SK-N-SH (cell line): Measurements from ENCODE around the gene TTC23. TPM values are rescaled to one million over a fixed set of nuclear protein-coding genes. Genes with fewer than 3 reads are reported as not detected.

Source experiments
- CTCF ChIA-PET: fragments of 300-600, 350-600 bp; formaldehyde crosslinking; extraction: SDS; loops from one replicate; lab custom pipeline; 2021; lab: Yijun Ruan, JAX
- POLR2A ChIA-PET: fragments of 350-600 bp; sonication (Branson Sonifier 250); formaldehyde crosslinking; extraction: SDS; loops from one replicate; lab custom pipeline; 2020; ENCODE audit warnings: antibody characterized with exemption, inconsistent platforms; lab: Yijun Ruan, JAX
- DNase-seq: peaks from one replicate; pipeline ENCODE4 v3.0.0; 2012
- H2AFZ ChIP-seq: fragments of 200-600 bp; sonication (generic); 2 replicates; pipeline ENCODE4 v1.8.1; 2016; ENCODE audit warnings: antibody characterized with exemption, mild to moderate bottlenecking, low read depth
- H3F3A ChIP-seq: fragments of 200-600 bp; sonication (generic); replicated peaks from 2 replicates; pipeline ENCODE3; 2016; ENCODE audit warnings: antibody characterized with exemption, mild to moderate bottlenecking; ENCODE audit not compliant: insufficient read depth
- H3K27ac ChIP-seq, 2 experiments: fragments of 200-500 bp in 1 of 2; fragments of 200-600 bp in 1 of 2; sonication (Bioruptor generic) in 1 of 2; sonication (generic), shearing (Covaris generic) in 1 of 2; 2 replicates each; pipeline versions ENCODE4 v1.5.1 to v1.6.1; 2014 to 2016; ENCODE audit warnings: low read depth in 2 of 2, inconsistent platforms in 1 of 2, low read length in 1 of 2, mild to moderate bottlenecking in 1 of 2, mixed read lengths in 1 of 2
- H3K27me3 ChIP-seq: fragments of 200-600 bp; sonication (generic), shearing (Covaris generic); 2 replicates; pipeline ENCODE4 v1.6.1; 2016; ENCODE audit warnings: mixed run types; ENCODE audit not compliant: insufficient read depth
- H3K36me3 ChIP-seq, 2 experiments: fragments of 200-500 bp in 1 of 2; fragments of 200-600 bp in 1 of 2; sonication (Bioruptor generic) in 1 of 2; sonication (generic) in 1 of 2; replicated peaks in 1 of 2; 2 replicates each; pipeline versions ENCODE3 to v1.5.1; 2014 to 2016; ENCODE audit warnings: low read length in 1 of 2, mild to moderate bottlenecking in 1 of 2; ENCODE audit not compliant: insufficient read depth in 2 of 2, control insufficient read depth in 1 of 2
- H3K4me1 ChIP-seq, 2 experiments: fragments of 200-500 bp in 1 of 2; fragments of 200-600 bp in 1 of 2; sonication (Bioruptor generic) in 1 of 2; sonication (generic), shearing (Covaris generic) in 1 of 2; 2 replicates each; pipeline versions ENCODE4 v1.5.1 to v1.6.1; 2014 to 2016; ENCODE audit warnings: low read depth in 1 of 2, low read length in 1 of 2, mixed run types in 1 of 2; ENCODE audit not compliant: insufficient read depth in 2 of 2, control insufficient read depth in 1 of 2
- H3K4me2 ChIP-seq: fragments of 200-600 bp; sonication (generic), shearing (Covaris generic); 2 replicates; pipeline ENCODE4 v1.6.1; 2017; ENCODE audit warnings: mixed run types
- H3K4me3 ChIP-seq, 2 experiments: fragments of 200-500 bp in 1 of 2; fragments of 200-600 bp in 1 of 2; sonication (Bioruptor generic) in 1 of 2; sonication (generic), shearing (Covaris generic) in 1 of 2; 2 replicates each; pipeline versions ENCODE4 v1.5.1 to v1.8.1; 2014 to 2016; ENCODE audit warnings: low read depth in 2 of 2, inconsistent platforms in 1 of 2, low read length in 1 of 2, mild to moderate bottlenecking in 1 of 2, mixed read lengths in 1 of 2, moderate library complexity in 1 of 2
- H3K79me2 ChIP-seq: fragments of 200-600 bp; sonication (generic); 2 replicates; pipeline ENCODE4 v1.8.1; 2017; ENCODE audit warnings: mild to moderate bottlenecking; ENCODE audit not compliant: insufficient read depth
- H3K9ac ChIP-seq: fragments of 200-600 bp; sonication (generic); 2 replicates; pipeline ENCODE4 v1.6.1; 2017; ENCODE audit warnings: mixed run types
- H3K9me2 ChIP-seq: fragments of 200-600 bp; sonication (generic); 2 replicates; pipeline ENCODE4 v1.6.1; 2017; ENCODE audit warnings: mixed run types
- H3K9me3 ChIP-seq: fragments of 200-600 bp; sonication (generic); 2 replicates; pipeline ENCODE4 v1.6.1; 2017; ENCODE audit warnings: mixed run types, mild to moderate bottlenecking, moderate library complexity
- H4K20me1 ChIP-seq: fragments of 200-600 bp; sonication (generic); 2 replicates; pipeline ENCODE4 v1.6.1; 2017; ENCODE audit warnings: mild to moderate bottlenecking, mixed run types; ENCODE audit not compliant: insufficient read depth
- CHD2 ChIP-seq: fragments of 150-350 bp; IDR thresholded peaks from 2 replicates; pipeline ENCODE4 v1.6.1; 2018; ENCODE audit warnings: low read length; ENCODE audit not compliant: partially characterized antibody
- CTCF ChIP-seq: fragments of 200-600 bp; sonication (generic); IDR thresholded peaks from 2 replicates; pipeline ENCODE4 v1.6.1; 2017; ENCODE audit warnings: antibody characterized with exemption, mild to moderate bottlenecking, moderate library complexity
- ELF1 ChIP-seq: IDR thresholded peaks from 2 replicates; pipeline ENCODE4 v1.4.0; 2012
- FOXM1 ChIP-seq: IDR thresholded peaks from 2 replicates; pipeline ENCODE4 v1.4.0; 2012; ENCODE audit warnings: low read depth, mild to moderate bottlenecking
- GABPA ChIP-seq: IDR thresholded peaks from 2 replicates; pipeline ENCODE4 v1.4.0; 2012; ENCODE audit warnings: low read depth, mild to moderate bottlenecking
- JUND ChIP-seq: IDR thresholded peaks from 2 replicates; pipeline ENCODE4 v1.4.0; 2012
- MXI1 ChIP-seq: IDR thresholded peaks from 2 replicates; pipeline ENCODE4 v1.6.1; 2012; ENCODE audit warnings: mild to moderate bottlenecking, low read depth, low read length, improper control_type of control experiment
- RAD21 ChIP-seq: IDR thresholded peaks from 2 replicates; pipeline ENCODE4 v1.6.1; 2012; ENCODE audit warnings: mild to moderate bottlenecking, low read length
- RCOR1 ChIP-seq: fragments of 150-350 bp; IDR thresholded peaks from 2 replicates; pipeline ENCODE4 v1.6.1; 2017; ENCODE audit warnings: antibody characterized with exemption, low read length
- RFX5 ChIP-seq: IDR thresholded peaks from 2 replicates; pipeline ENCODE4 v1.6.1; 2012; ENCODE audit warnings: mild to moderate bottlenecking, improper control_type of control experiment, low read length
- SIN3A ChIP-seq: IDR thresholded peaks from 2 replicates; pipeline ENCODE4 v1.6.1; 2012; ENCODE audit warnings: low read depth, mild to moderate bottlenecking, low read length, moderate library complexity, borderline replicate concordance
- SMC3 ChIP-seq: IDR thresholded peaks from 2 replicates; pipeline ENCODE4 v1.6.1; 2012; ENCODE audit warnings: low read depth, low read length, improper control_type of control experiment
- TAF1 ChIP-seq: IDR thresholded peaks from 2 replicates; pipeline ENCODE4 v1.6.1; 2012; ENCODE audit warnings: low read depth, mild to moderate bottlenecking, low read length, moderate library complexity, borderline replicate concordance
- TCF12 ChIP-seq: IDR thresholded peaks from 2 replicates; pipeline ENCODE4 v1.4.0; 2012
- YY1 ChIP-seq: IDR thresholded peaks from 2 replicates; pipeline ENCODE4 v1.4.0; 2012; ENCODE audit warnings: low read depth, mild to moderate bottlenecking
- WGBS: methylation state at CpG from one replicate; pipeline ENCODE4 v1.1.6; 2017; ENCODE audit warnings: low lambda C conversion rate; 5-methylcytosine and 5-hydroxymethylcytosine counted together
- polyA plus RNA-seq, 3 experiments: library from polyadenylated mRNA; depleted of rRNA; stranded (reverse); fragments of >200 nt; gene quantifications; 2 replicates each; pipeline ENCODE4 v1.2.3, GENCODE V29; 2012
- TF ChIP-seq, protein P1 (sequence below): fragments of 150-350 bp; IDR thresholded peaks from 2 replicates; pipeline ENCODE4 v1.6.1; 2017; ENCODE audit warnings: antibody characterized with exemption, low read length, low read depth, borderline replicate concordance

Gene TTC23
- polyA plus RNA-seq, 1 of the 3 experiments (the other 2 are of a cell fraction): 0.79 TPM

GRCh38 chr15:99098991-99099390 lies 150.4 kb downstream of the TTC23 start:
- no peak overlapping the region for H3K4me2 ChIP-seq
- no peaks in the 10 kb centered on the region for H4K20me1 ChIP-seq
- no peak overlapping the region for H3K9ac ChIP-seq
- no peaks in the 10 kb centered on the region for H3K9me3 ChIP-seq
- H3K9me2 ChIP-seq: no peaks in the 10 kb centered on the region
- WGBS: 79% methylated on average over 6 of the region's 6 CpGs
- TF ChIP-seq YY1 (no peak), FOXM1 (no peak)
- H2AFZ ChIP-seq: no peak overlapping the region
- no peaks in the 10 kb centered on the region for H3K36me3 ChIP-seq
- no peaks in the 10 kb centered on the region for H3F3A ChIP-seq
- no peaks in the 10 kb centered on the region; a peak in 1 of 4 replicates for H3K4me1 ChIP-seq
- DNase-seq: no peak
- ChIA-PET CTCF (interaction anchor here (1.2 to 12.3 kb wide), 7 partner anchors 20 to 642 kb away, joined by 3 to 149 read pairs (median 17); no protein-coding TSS in a partner anchor), POLR2A (no interaction called here)
- no peaks in the 10 kb centered on the region for H3K27me3 ChIP-seq
- no peak overlapping the region for H3K4me3 ChIP-seq
- no peak overlapping the region for H3K27ac ChIP-seq
- no peaks in the 10 kb centered on the region for H3K79me2 ChIP-seq

GRCh38 chr15:99098426-99098825 lies 151.0 kb downstream of the TTC23 start:
- H3K4me2 ChIP-seq: no peak overlapping the region
- 74% methylated on average over 8 of the region's 12 CpGs for WGBS
- H3K79me2 ChIP-seq: no peaks in the 10 kb centered on the region
- H3K9me2 ChIP-seq: no peaks in the 10 kb centered on the region
- H3F3A ChIP-seq: no peaks in the 10 kb centered on the region
- no peak overlapping the region for H2AFZ ChIP-seq
- POLR2A ChIA-PET: no interaction called here
- no peaks in the 10 kb centered on the region for H3K27me3 ChIP-seq
- TF ChIP-seq TAF1 (no peak), SMC3 (no peak), TCF12 (no peak), ELF1 (no peak), RCOR1 (no peak), RFX5 (no peak), RAD21 (no peak), CTCF (no peak), CHD2 (no peak), SIN3A (no peak), GABPA (no peak), MXI1 (no peak), JUND (no peak)
- TF ChIP-seq, protein P1, sequence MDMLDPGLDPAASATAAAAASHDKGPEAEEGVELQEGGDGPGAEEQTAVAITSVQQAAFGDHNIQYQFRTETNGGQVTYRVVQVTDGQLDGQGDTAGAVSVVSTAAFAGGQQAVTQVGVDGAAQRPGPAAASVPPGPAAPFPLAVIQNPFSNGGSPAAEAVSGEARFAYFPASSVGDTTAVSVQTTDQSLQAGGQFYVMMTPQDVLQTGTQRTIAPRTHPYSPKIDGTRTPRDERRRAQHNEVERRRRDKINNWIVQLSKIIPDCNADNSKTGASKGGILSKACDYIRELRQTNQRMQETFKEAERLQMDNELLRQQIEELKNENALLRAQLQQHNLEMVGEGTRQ: no peak
- TF ChIP-seq, all 33 proteins: peak for 0
- CTCF ChIA-PET: interaction anchor here (0.8 to 12.3 kb wide), 5 partner anchors 22 to 606 kb away, joined by 3 to 149 read pairs (median 30); no protein-coding TSS in a partner anchor
- H3K4me3 ChIP-seq: no peak overlapping the region
- H4K20me1 ChIP-seq: no peaks in the 10 kb centered on the region
- no peak for DNase-seq
- H3K27ac ChIP-seq: no peak overlapping the region
- H3K9ac ChIP-seq: no peak overlapping the region
- no peaks in the 10 kb centered on the region for H3K9me3 ChIP-seq
- no peaks in the 10 kb centered on the region for H3K36me3 ChIP-seq
- H3K4me1 ChIP-seq: no peaks in the 10 kb centered on the region; a peak in 1 of 4 replicates
